ENCODE measurements around the gene BTNL2. TPM values are rescaled to one million over a fixed set of nuclear protein-coding genes. Genes with fewer than 3 reads are reported as not detected.

Gene BTNL2
- total and polyA plus RNA-seq, 2 of the 13 experiments (the other 11 are each of a cell fraction or from before 2014, with no cell fraction given) = not detected

DNA sequence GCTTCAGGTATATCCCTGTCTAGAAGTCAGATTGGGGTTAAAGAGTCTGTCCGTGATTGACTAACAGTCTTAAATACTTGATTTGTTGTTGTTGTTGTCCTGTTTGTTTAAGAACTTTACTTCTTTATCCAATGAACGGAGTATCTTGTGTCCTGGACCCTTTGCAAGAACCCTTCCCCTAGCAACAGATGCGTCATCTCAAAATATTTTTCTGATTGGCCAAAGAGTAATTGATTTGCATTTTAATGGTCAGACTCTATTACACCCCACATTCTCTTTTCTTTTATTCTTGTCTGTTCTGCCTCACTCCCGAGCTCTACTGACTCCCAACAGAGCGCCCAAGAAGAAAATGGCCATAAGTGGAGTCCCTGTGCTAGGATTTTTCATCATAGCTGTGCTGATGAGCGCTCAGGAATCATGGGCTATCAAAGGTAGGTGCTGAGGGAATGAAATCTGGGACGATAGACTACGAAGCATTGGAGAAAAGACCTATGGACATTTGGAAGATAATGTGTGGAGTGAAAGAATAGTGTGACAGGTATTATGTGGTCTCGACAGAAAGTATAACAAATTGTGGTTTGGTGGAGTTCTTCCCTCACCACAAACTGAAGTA is 32.7 kb upstream of the BTNL2 start, which contains the start of gene HLA-DRA (continued):
- TF ChIP-seq, protein P1, sequence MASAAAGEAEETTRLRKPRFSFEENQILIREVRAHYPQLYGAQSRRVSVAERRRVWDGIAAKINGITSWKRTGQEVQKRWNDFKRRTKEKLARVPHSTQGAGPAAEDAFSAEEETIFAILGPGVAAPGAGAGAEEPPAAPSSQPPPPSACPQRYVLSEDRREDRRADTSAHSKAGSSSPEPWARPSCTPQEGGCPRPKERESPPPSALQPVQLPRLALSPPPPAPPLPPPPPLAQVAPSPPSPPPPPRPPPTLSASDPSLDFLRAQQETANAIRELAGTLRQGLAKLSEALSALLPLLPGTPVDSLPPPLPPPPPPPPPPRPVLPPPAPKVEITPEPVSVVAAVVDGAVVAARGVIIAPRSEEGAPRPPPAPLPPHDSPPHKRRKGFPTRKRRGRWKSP (CRISPR knock-in tag; IDR thresholded peaks at IDR 0.05) = no peak
- TF ChIP-seq TEAD3 (CRISPR knock-in tag; optimal IDR thresholded peaks at IDR 0.05; ENCODE audit: borderline replicate concordance) (no peak), ZNF570 (CRISPR knock-in tag; IDR thresholded peaks at IDR 0.05; ENCODE audit: borderline replicate concordance) (no peak), RARG (CRISPR knock-in tag; IDR thresholded peaks at IDR 0.05; ENCODE audit: low read depth) (no peak), ZNF251 (CRISPR knock-in tag; IDR thresholded peaks at IDR 0.05) (no peak), KAT2B (IDR thresholded peaks at IDR 0.05; ENCODE audit: borderline replicate concordance, low read depth, low read length) (no peak), SMARCC2 (IDR thresholded peaks at IDR 0.05) (no peak), SOX6 (IDR thresholded peaks at IDR 0.05) (no peak), SOX6 (CRISPR knock-in tag; IDR thresholded peaks at IDR 0.05) (no peak), ZNF775 (CRISPR knock-in tag; IDR thresholded peaks at IDR 0.05; ENCODE audit: borderline replicate concordance) (no peak), KDM2A (CRISPR knock-in tag; IDR thresholded peaks at IDR 0.05; ENCODE audit: borderline replicate concordance, low read depth) (no peak), RFX5 (IDR thresholded peaks at IDR 0.05; ENCODE audit: low read depth, low read length) (peak; percentile 99), ZNF484 (CRISPR knock-in tag; IDR thresholded peaks at IDR 0.05; ENCODE audit: borderline replicate concordance, low read depth) (no peak), SMARCE1 (IDR thresholded peaks at IDR 0.05; ENCODE audit: borderline replicate concordance) (no peak), NFYB (CRISPR knock-in tag; IDR thresholded peaks at IDR 0.05) (peak; percentile 55), TBL1XR1 (IDR thresholded peaks at IDR 0.05; ENCODE audit: borderline replicate concordance, low read length, partially characterized antibody) (no peak), ZNF883 (CRISPR knock-in tag; IDR thresholded peaks at IDR 0.05; ENCODE audit: not compliant biosample characterization) (no peak), HNRNPL (IDR thresholded peaks at IDR 0.05; ENCODE audit: low read depth, low read length) (no peak)
- TF ChIP-seq, protein P2, sequence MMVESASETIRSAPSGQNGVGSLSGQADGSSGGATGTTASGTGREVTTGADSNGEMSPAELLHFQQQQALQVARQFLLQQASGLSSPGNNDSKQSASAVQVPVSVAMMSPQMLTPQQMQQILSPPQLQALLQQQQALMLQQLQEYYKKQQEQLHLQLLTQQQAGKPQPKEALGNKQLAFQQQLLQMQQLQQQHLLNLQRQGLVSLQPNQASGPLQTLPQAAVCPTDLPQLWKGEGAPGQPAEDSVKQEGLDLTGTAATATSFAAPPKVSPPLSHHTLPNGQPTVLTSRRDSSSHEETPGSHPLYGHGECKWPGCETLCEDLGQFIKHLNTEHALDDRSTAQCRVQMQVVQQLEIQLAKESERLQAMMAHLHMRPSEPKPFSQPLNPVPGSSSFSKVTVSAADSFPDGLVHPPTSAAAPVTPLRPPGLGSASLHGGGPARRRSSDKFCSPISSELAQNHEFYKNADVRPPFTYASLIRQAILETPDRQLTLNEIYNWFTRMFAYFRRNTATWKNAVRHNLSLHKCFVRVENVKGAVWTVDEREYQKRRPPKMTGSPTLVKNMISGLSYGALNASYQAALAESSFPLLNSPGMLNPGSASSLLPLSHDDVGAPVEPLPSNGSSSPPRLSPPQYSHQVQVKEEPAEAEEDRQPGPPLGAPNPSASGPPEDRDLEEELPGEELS (CRISPR knock-in tag; IDR thresholded peaks at IDR 0.05) = no peak
- TF ChIP-seq, protein P3, sequence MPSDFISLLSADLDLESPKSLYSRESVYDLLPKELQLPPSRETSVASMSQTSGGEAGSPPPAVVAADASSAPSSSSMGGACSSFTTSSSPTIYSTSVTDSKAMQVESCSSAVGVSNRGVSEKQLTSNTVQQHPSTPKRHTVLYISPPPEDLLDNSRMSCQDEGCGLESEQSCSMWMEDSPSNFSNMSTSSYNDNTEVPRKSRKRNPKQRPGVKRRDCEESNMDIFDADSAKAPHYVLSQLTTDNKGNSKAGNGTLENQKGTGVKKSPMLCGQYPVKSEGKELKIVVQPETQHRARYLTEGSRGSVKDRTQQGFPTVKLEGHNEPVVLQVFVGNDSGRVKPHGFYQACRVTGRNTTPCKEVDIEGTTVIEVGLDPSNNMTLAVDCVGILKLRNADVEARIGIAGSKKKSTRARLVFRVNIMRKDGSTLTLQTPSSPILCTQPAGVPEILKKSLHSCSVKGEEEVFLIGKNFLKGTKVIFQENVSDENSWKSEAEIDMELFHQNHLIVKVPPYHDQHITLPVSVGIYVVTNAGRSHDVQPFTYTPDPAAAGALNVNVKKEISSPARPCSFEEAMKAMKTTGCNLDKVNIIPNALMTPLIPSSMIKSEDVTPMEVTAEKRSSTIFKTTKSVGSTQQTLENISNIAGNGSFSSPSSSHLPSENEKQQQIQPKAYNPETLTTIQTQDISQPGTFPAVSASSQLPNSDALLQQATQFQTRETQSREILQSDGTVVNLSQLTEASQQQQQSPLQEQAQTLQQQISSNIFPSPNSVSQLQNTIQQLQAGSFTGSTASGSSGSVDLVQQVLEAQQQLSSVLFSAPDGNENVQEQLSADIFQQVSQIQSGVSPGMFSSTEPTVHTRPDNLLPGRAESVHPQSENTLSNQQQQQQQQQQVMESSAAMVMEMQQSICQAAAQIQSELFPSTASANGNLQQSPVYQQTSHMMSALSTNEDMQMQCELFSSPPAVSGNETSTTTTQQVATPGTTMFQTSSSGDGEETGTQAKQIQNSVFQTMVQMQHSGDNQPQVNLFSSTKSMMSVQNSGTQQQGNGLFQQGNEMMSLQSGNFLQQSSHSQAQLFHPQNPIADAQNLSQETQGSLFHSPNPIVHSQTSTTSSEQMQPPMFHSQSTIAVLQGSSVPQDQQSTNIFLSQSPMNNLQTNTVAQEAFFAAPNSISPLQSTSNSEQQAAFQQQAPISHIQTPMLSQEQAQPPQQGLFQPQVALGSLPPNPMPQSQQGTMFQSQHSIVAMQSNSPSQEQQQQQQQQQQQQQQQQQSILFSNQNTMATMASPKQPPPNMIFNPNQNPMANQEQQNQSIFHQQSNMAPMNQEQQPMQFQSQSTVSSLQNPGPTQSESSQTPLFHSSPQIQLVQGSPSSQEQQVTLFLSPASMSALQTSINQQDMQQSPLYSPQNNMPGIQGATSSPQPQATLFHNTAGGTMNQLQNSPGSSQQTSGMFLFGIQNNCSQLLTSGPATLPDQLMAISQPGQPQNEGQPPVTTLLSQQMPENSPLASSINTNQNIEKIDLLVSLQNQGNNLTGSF (CRISPR knock-in tag; IDR thresholded peaks at IDR 0.05) = no peak
- TF ChIP-seq, protein P4, sequence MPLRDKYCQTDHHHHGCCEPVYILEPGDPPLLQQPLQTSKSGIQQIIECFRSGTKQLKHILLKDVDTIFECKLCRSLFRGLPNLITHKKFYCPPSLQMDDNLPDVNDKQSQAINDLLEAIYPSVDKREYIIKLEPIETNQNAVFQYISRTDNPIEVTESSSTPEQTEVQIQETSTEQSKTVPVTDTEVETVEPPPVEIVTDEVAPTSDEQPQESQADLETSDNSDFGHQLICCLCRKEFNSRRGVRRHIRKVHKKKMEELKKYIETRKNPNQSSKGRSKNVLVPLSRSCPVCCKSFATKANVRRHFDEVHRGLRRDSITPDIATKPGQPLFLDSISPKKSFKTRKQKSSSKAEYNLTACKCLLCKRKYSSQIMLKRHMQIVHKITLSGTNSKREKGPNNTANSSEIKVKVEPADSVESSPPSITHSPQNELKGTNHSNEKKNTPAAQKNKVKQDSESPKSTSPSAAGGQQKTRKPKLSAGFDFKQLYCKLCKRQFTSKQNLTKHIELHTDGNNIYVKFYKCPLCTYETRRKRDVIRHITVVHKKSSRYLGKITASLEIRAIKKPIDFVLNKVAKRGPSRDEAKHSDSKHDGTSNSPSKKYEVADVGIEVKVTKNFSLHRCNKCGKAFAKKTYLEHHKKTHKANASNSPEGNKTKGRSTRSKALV (CRISPR knock-in tag; IDR thresholded peaks at IDR 0.05) = no peak
